Loucy (cell line): ENCODE measurements around the gene APOBEC3G.
A peak's percentile ranks its signal among the peaks of the same experiment; 100 is the strongest.

Experiments
- H2AFZ ChIP-seq: fragments of 200-600 bp; sonication (generic); 2 replicates; pipeline ENCODE4 v1.6.0; 2016; ENCODE audit warnings: antibody characterized with exemption, mild to moderate bottlenecking, low read length, moderate library complexity
- H3F3A ChIP-seq: fragments of 200-600 bp; 2 replicates; pipeline ENCODE4 v1.6.0; 2016; ENCODE audit warnings: antibody characterized with exemption, low read depth, mild to moderate bottlenecking
- H3K27me3 ChIP-seq: fragments of 200-600 bp; sonication (generic); 2 replicates; pipeline ENCODE4 v1.6.1; 2014; ENCODE audit warnings: low read length, mild to moderate bottlenecking; ENCODE audit not compliant: insufficient read depth, poor library complexity, severe bottlenecking
- H3K36me3 ChIP-seq: fragments of 200-600 bp; sonication (generic); 2 replicates; pipeline ENCODE4 v1.6.1; 2016; ENCODE audit warnings: low read length; ENCODE audit not compliant: insufficient read depth
- H3K4me1 ChIP-seq: fragments of 200-600 bp; sonication (generic); 2 replicates; pipeline ENCODE4 v1.5.1; 2014; ENCODE audit warnings: low read length, mild to moderate bottlenecking; ENCODE audit not compliant: insufficient read depth, poor library complexity, severe bottlenecking
- H3K4me2 ChIP-seq: fragments of 200-600 bp; sonication (generic); 2 replicates; pipeline ENCODE4 v1.6.0; 2014; ENCODE audit warnings: antibody characterized with exemption, low read length, low read depth, mild to moderate bottlenecking; ENCODE audit not compliant: poor library complexity, severe bottlenecking
- H3K4me3 ChIP-seq: fragments of 200-600 bp; sonication (generic); 2 replicates; pipeline ENCODE4 v1.5.1; 2014; ENCODE audit warnings: low read length, mild to moderate bottlenecking, mixed read lengths; ENCODE audit not compliant: poor library complexity, severe bottlenecking
- H3K79me2 ChIP-seq: fragments of 200-600 bp; sonication (generic); 2 replicates; pipeline ENCODE4 v1.6.1; 2014; ENCODE audit warnings: low read length; ENCODE audit not compliant: insufficient read depth
- H3K9ac ChIP-seq: fragments of 200-600 bp; sonication (generic); 2 replicates; pipeline ENCODE4 v1.6.0; 2014; ENCODE audit warnings: mild to moderate bottlenecking, low read depth, low read length, moderate library complexity; ENCODE audit not compliant: poor library complexity, severe bottlenecking
- H3K9me2 ChIP-seq: fragments of 200-600 bp; sonication (generic); replicated peaks from 2 replicates; pipeline ENCODE4 v1.6.1; 2016; ENCODE audit warnings: low read depth, low read length, mixed read lengths
- H3K9me3 ChIP-seq: fragments of 200-600 bp; sonication (generic); 2 replicates; pipeline ENCODE4 v1.6.1; 2014; ENCODE audit warnings: mild to moderate bottlenecking, antibody characterized with exemption, low read length, low read depth; ENCODE audit not compliant: insufficient read depth
- H4K20me1 ChIP-seq: fragments of 200-600 bp; sonication (generic); 2 replicates; pipeline ENCODE4 v1.6.0; 2014; ENCODE audit warnings: antibody characterized with exemption, low read length, mild to moderate bottlenecking; ENCODE audit not compliant: insufficient read depth, poor library complexity, severe bottlenecking
- CTCF ChIP-seq: fragments of 200-600 bp; sonication (generic); conservative IDR thresholded peaks from 2 replicates; pipeline ENCODE4 v1.5.1; 2014; ENCODE audit warnings: mild to moderate bottlenecking, antibody characterized with exemption, low read length
- EZH2phosphoT487 ChIP-seq: fragments of 200-600 bp; IDR thresholded peaks from 2 replicates; pipeline ENCODE4 v1.6.1; 2018; ENCODE audit warnings: antibody characterized with exemption, mild to moderate bottlenecking, moderate library complexity, borderline replicate concordance

The APOBEC3G gene

GRCh38 chr22:39095971-39096370 lies 18.9 kb downstream of the APOBEC3G start:
- H3K9ac ChIP-seq, result peak overlapping the region; percentile 42
- H2AFZ ChIP-seq, result no peak overlapping the region
- peak overlapping the region; percentile 88 for H3K4me2 ChIP-seq
- no peak for TF ChIP-seq CTCF
- no peak for TF ChIP-seq EZH2phosphoT487
- no peaks in the 10 kb centered on the region for H3K36me3 ChIP-seq
- H3K9me2 ChIP-seq, result no peaks in the 10 kb centered on the region
- 0 out of 2 replicates have a peak, but pooled peaks cover 5% of the 10 kb centered on the region for H3F3A ChIP-seq
- peaks cover 6% of the 10 kb centered on the region; the same call in 1 of the 2 replicates for H3K79me2 ChIP-seq
- H3K4me1 ChIP-seq, result peaks cover 65% of the 10 kb centered on the region
- no peaks in the 10 kb centered on the region for H3K27me3 ChIP-seq
- no peaks in the 10 kb centered on the region for H4K20me1 ChIP-seq
- no peaks in the 10 kb centered on the region for H3K9me3 ChIP-seq
- H3K4me3 ChIP-seq, result no peak overlapping the region

DNA sequence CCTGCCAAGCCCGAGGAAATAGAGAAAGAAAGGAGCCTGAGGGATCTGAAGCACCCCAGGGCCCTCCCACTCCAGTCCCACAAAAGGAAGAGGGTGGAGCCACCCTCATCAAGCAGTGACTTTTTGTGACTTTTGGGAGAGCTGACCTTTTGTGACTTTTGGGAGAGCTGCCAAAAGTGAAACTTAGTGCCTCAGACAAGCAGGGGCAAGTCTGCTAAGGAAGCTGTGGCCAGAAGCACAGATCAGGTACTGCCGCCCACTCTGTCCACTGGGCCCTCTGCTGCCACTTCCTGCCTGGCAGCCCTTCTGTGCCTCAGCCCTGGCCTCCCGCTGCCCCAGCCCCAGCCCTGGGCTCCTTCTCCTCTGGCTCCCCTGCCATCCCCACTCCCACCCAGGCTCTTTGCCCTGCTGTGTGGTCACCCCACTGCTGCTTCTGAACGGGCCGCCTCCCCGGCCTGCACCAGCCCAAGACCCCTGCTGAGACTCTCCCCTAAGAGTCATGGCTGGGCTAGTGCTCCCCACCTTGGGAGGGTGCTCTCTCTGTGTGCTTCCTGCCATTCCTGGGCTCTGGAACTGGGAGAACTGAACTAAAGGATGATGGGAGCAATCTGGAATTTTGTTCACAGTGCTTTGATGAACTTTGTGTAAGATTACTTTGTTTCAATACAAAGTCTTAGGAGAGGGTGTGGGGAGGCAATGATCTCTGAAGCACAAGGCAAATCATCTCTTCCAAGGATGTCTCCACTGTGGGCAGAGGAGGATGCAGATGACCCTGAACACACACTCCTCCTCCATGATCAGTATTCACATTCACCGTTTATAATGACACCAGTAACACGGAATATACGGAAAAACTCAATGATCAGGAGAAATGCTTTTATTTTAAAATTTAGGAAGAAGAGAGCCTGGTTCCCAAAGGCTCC lies 20.3 kb downstream of the APOBEC3G start, which contains the start of gene APOBEC3H:
APOBEC3H (plus strand) TSS at position 147 of the 923 bp plus-strand sequence. CDS start 3,035 bp downstream, outside the sequence.
- Histone ChIP-seq H4K20me1 (no peaks in the 10 kb centered on the region), H3K9ac (peak within 1 kb of the TSS; percentile 96), H3K9me2 (no peaks in the 10 kb centered on the region), H3K4me1 (peaks cover 54% of the 10 kb centered on the region), H3K4me3 (peak within 1 kb of the TSS; percentile 69), H3F3A (0 out of 2 replicates have a peak, but pooled peaks cover 5% of the 10 kb centered on the region), H3K36me3 (no peaks in the 10 kb centered on the region), H3K4me2 (peak within 1 kb of the TSS; percentile 88), H3K79me2 (no peaks in the 10 kb centered on the region), H3K27me3 (no peaks in the 10 kb centered on the region), H3K9me3 (no peaks in the 10 kb centered on the region), H2AFZ (no peak within 1 kb of the TSS)
- no peak for TF ChIP-seq EZH2phosphoT487
- TF ChIP-seq CTCF, result no peak

- no peak for TF ChIP-seq EZH2phosphoT487
- TF ChIP-seq CTCF, result no peak
- H3K4me2 ChIP-seq, result peak overlapping the region; percentile 88
These were observed 21.0 kb downstream of the APOBEC3G start for GRCh38 chr22:39098026-39098425.

More at GRCh38 chr22:39098026-39098425, 21.0 kb downstream of the APOBEC3G start:
- Histone ChIP-seq H3K9ac (peak overlapping the region; percentile 96), H3K4me1 (peaks cover 47% of the 10 kb centered on the region), H3K36me3 (no peaks in the 10 kb centered on the region), H4K20me1 (no peaks in the 10 kb centered on the region), H3K27me3 (no peaks in the 10 kb centered on the region), H3K9me2 (no peaks in the 10 kb centered on the region), H3F3A (0 out of 2 replicates have a peak, but pooled peaks cover 5% of the 10 kb centered on the region), H2AFZ (no peak overlapping the region), H3K9me3 (no peaks in the 10 kb centered on the region), H3K79me2 (no peaks in the 10 kb centered on the region), H3K4me3 (peak overlapping the region; percentile 69)
